OCI-LY1 (cell line): ENCODE data around the gene HS3ST5.

Experiments used
- H2AFZ ChIP-seq: fragments of 200-600 bp; sonication (generic), shearing (Covaris generic); 2 replicates; pipeline ENCODE4 v1.6.0; 2014; ENCODE audit warnings: antibody characterized with exemption, mild to moderate bottlenecking, low read length
- H3F3A ChIP-seq: fragments of 200-600 bp; sonication (generic), shearing (Covaris generic); 2 replicates; pipeline ENCODE4 v1.6.0; 2014; ENCODE audit warnings: mild to moderate bottlenecking, antibody characterized with exemption, low read length, moderate library complexity; ENCODE audit not compliant: insufficient read depth
- H3K27ac ChIP-seq: fragments of 200-600 bp; sonication (generic); 2 replicates; pipeline ENCODE4 v1.5.1; 2014; ENCODE audit warnings: low read length, mixed run types, mild to moderate bottlenecking, low read depth; ENCODE audit not compliant: poor library complexity, severe bottlenecking
- H3K27me3 ChIP-seq: fragments of 200-600 bp; sonication (generic); 2 replicates; pipeline ENCODE4 v1.6.0; 2014; ENCODE audit warnings: antibody characterized with exemption, mild to moderate bottlenecking, low read length, moderate library complexity; ENCODE audit not compliant: insufficient read depth
- H3K36me3 ChIP-seq: fragments of 200-600 bp; sonication (generic); 2 replicates; pipeline ENCODE4 v1.6.1; 2014; ENCODE audit warnings: mild to moderate bottlenecking, antibody characterized with exemption, low read length, moderate library complexity, mixed read lengths; ENCODE audit not compliant: insufficient read depth
- H3K4me1 ChIP-seq: fragments of 200-600 bp; sonication (generic); 2 replicates; pipeline ENCODE4 v1.5.1; 2014; ENCODE audit warnings: mild to moderate bottlenecking, low read length, moderate library complexity; ENCODE audit not compliant: insufficient read depth, severe bottlenecking
- H3K4me2 ChIP-seq: fragments of 200-600 bp; sonication (generic), shearing (Covaris generic); 2 replicates; pipeline ENCODE4 v1.6.1; 2014; ENCODE audit warnings: low read length
- H3K4me3 ChIP-seq: fragments of 200-600 bp; sonication (generic); 2 replicates; pipeline ENCODE4 v1.5.1; 2014; ENCODE audit warnings: low read length, low read depth, mild to moderate bottlenecking, mixed read lengths; ENCODE audit not compliant: poor library complexity, severe bottlenecking
- H3K79me2 ChIP-seq: fragments of 200-600 bp; shearing (Covaris generic); 2 replicates; pipeline ENCODE4 v1.6.1; 2016; ENCODE audit warnings: mixed run types, low read length, mixed read lengths; ENCODE audit not compliant: insufficient read depth
- H3K9ac ChIP-seq: fragments of 200-600 bp; sonication (generic), shearing (Covaris generic); 2 replicates; pipeline ENCODE4 v1.6.1; 2014; ENCODE audit warnings: mild to moderate bottlenecking, low read length, mixed read lengths
- H3K9me2 ChIP-seq: fragments of 200-600 bp; sonication (generic), shearing (Covaris generic); 2 replicates; pipeline ENCODE4 v1.6.1; 2014; ENCODE audit warnings: low read depth, mild to moderate bottlenecking, low read length, mixed read lengths
- H3K9me3 ChIP-seq: fragments of 200-600 bp; shearing (Covaris generic); 2 replicates; pipeline ENCODE4 v1.6.1; 2014; ENCODE audit warnings: low read length, mixed read lengths
- H4K20me1 ChIP-seq: fragments of 200-600 bp; sonication (generic), shearing (Covaris generic); 2 replicates; pipeline ENCODE4 v1.6.0; 2016; ENCODE audit warnings: mild to moderate bottlenecking, low read length; ENCODE audit not compliant: insufficient read depth
- CTCF ChIP-seq: fragments of 200-600 bp; sonication (generic), shearing (Covaris generic); IDR thresholded peaks from 2 replicates; pipeline ENCODE4 v1.5.1; 2017; ENCODE audit warnings: mild to moderate bottlenecking, antibody characterized with exemption, low read length, moderate library complexity, mixed read lengths
- EZH2 ChIP-seq: fragments of 200-600 bp; sonication (generic), shearing (Covaris generic); IDR thresholded peaks from 2 replicates; pipeline ENCODE4 v1.8.0; 2017; ENCODE audit warnings: borderline replicate concordance, mixed run types, mild to moderate bottlenecking, antibody characterized with exemption, low read length, moderate library complexity, mixed read lengths

The HS3ST5 gene

GRCh38 chr6:114162691-114163347 is 180.0 kb downstream of the HS3ST5 start:
- Histone ChIP-seq H3K27ac (no peak overlapping the region), H3K9me2 (no peaks in the 10 kb centered on the region), H4K20me1 (no peaks in the 10 kb centered on the region), H3K9ac (no peak overlapping the region), H3K4me1 (no peaks in the 10 kb centered on the region), H3K27me3 (no peaks in the 10 kb centered on the region), H3K79me2 (no peaks in the 10 kb centered on the region), H3F3A (no peaks in the 10 kb centered on the region), H2AFZ (no peak overlapping the region), H3K9me3 (no peaks in the 10 kb centered on the region), H3K4me2 (no peak overlapping the region), H3K36me3 (no peaks in the 10 kb centered on the region), H3K4me3 (no peak overlapping the region)
- TF ChIP-seq CTCF = no peak
- TF ChIP-seq EZH2 = no peak

GRCh38 chr6:114160881-114161280 is 181.9 kb downstream of the HS3ST5 start:
- Histone ChIP-seq H3K4me2 (no peak overlapping the region), H3K36me3 (no peaks in the 10 kb centered on the region), H3F3A (no peaks in the 10 kb centered on the region), H3K9ac (no peak overlapping the region), H3K27ac (no peak overlapping the region), H3K4me3 (no peak overlapping the region), H2AFZ (no peak overlapping the region), H3K9me3 (no peaks in the 10 kb centered on the region), H4K20me1 (no peaks in the 10 kb centered on the region), H3K79me2 (no peaks in the 10 kb centered on the region), H3K27me3 (no peaks in the 10 kb centered on the region), H3K9me2 (no peaks in the 10 kb centered on the region), H3K4me1 (no peaks in the 10 kb centered on the region)
- TF ChIP-seq CTCF (no peak), EZH2 (no peak)

- H3K36me3 ChIP-seq = no peaks in the 10 kb centered on the region
- TF ChIP-seq CTCF (no peak), EZH2 (no peak)
- H4K20me1 ChIP-seq = no peaks in the 10 kb centered on the region
- H3K4me3 ChIP-seq = no peak overlapping the region
- H3K79me2 ChIP-seq = no peaks in the 10 kb centered on the region
- H3K4me2 ChIP-seq = no peak overlapping the region
- no peaks in the 10 kb centered on the region for H3K9me3 ChIP-seq
- H2AFZ ChIP-seq = no peak overlapping the region
- no peaks in the 10 kb centered on the region for H3F3A ChIP-seq
- H3K27ac ChIP-seq = no peak overlapping the region
- H3K27me3 ChIP-seq = no peaks in the 10 kb centered on the region
- no peaks in the 10 kb centered on the region for H3K9me2 ChIP-seq
- no peak overlapping the region for H3K9ac ChIP-seq
- no peaks in the 10 kb centered on the region for H3K4me1 ChIP-seq
Measured at GRCh38 chr6:114159727-114160126, 183.1 kb downstream of the HS3ST5 start.
